H1 (cell line): ENCODE measurements around the gene CAPN10. TPM values are rescaled to one million over a fixed set of nuclear protein-coding genes. Genes with fewer than 3 reads are reported as not detected.

Experiments
- CTCF ChIA-PET: fragments of 300-600 bp; sonication (Branson Sonifier 250); formaldehyde crosslinking; loops from one replicate; lab custom pipeline; 2021; ENCODE audit not compliant: partially characterized antibody; lab: Charles Lee
- POLR2A ChIA-PET: fragments of 300-600 bp; sonication (Branson Sonifier 250); formaldehyde crosslinking; loops from one replicate; lab custom pipeline; 2021; ENCODE audit warnings: inconsistent platforms; ENCODE audit not compliant: partially characterized antibody; lab: Charles Lee
- DNase-seq, 2 experiments: peaks; one replicate each; pipeline versions ENCODE4 v3.0.0 to v3.0.0-alpha.2; 2010 to 2022; ENCODE audit warnings: low spot score in 2 of 2, low read depth in 1 of 2, mixed read lengths in 1 of 2
- FAIRE-seq: peaks from 2 replicates; lab custom pipeline; 2011; peaks lifted over from hg19 to GRCh38; lab: Jason Lieb, UNC
- H2AFZ ChIP-seq: 2 replicates; pipeline ENCODE4 v1.8.1; 2012; ENCODE audit warnings: low read length, inconsistent platforms
- H2AK5ac ChIP-seq: 2 replicates; pipeline ENCODE4 v1.6.1; 2013; ENCODE audit warnings: low read depth, low read length
- H2BK120ac ChIP-seq: replicated peaks from 2 replicates; pipeline ENCODE3; 2013; ENCODE audit warnings: low read depth, low read length, inconsistent platforms
- H2BK12ac ChIP-seq: 2 replicates; pipeline ENCODE4 v1.6.1; 2013; ENCODE audit warnings: low read depth, low read length
- H2BK15ac ChIP-seq: 2 replicates; pipeline ENCODE4 v1.6.1; 2013; ENCODE audit warnings: low read length
- H2BK20ac ChIP-seq: 2 replicates; pipeline ENCODE4 v1.6.1; 2013; ENCODE audit warnings: low read length
- H2BK5ac ChIP-seq: 2 replicates; pipeline ENCODE4 v1.6.1; 2013; ENCODE audit warnings: low read depth, low read length
- H3K14ac ChIP-seq: 2 replicates; pipeline ENCODE4 v1.6.1; 2013; ENCODE audit warnings: inconsistent platforms; ENCODE audit not compliant: insufficient read length
- H3K18ac ChIP-seq: 2 replicates; pipeline ENCODE4 v1.6.1; 2013; ENCODE audit warnings: low read length; ENCODE audit errors: extremely low read depth
- H3K23ac ChIP-seq: 2 replicates; pipeline ENCODE4 v1.6.1; 2013; ENCODE audit warnings: inconsistent platforms; ENCODE audit not compliant: insufficient read length
- H3K23me2 ChIP-seq: 2 replicates; pipeline ENCODE4 v1.6.1; 2013; ENCODE audit warnings: low read depth, low read length
- H3K27ac ChIP-seq: 2 replicates; pipeline ENCODE4 v1.6.1; 2011; ENCODE audit warnings: low read depth, low read length, inconsistent platforms
- H3K27me3 ChIP-seq, 4 experiments: replicated peaks in 1 of 4; 1 replicate in 1 of 4; 2 replicates in 3 of 4; pipeline versions ENCODE4 v1.6.1 to v1.8.1; 2011 to 2013; ENCODE audit warnings: low read length in 3 of 4, mild to moderate bottlenecking in 3 of 4, inconsistent platforms in 2 of 4, mixed read lengths in 2 of 4, moderate library complexity in 1 of 4; ENCODE audit not compliant: control insufficient read depth in 3 of 4, insufficient read depth in 3 of 4; ENCODE audit errors: extremely low read depth in 1 of 4
- H3K36me3 ChIP-seq, 4 experiments: 2 replicates each; pipeline versions ENCODE4 v1.6.1 to v1.8.1; 2011 to 2013; ENCODE audit warnings: mild to moderate bottlenecking in 4 of 4, low read length in 3 of 4, moderate library complexity in 2 of 4, control low read depth in 1 of 4, inconsistent platforms in 1 of 4; ENCODE audit not compliant: insufficient read depth in 4 of 4, control insufficient read depth in 2 of 4
- H3K4ac ChIP-seq: replicated peaks from 2 replicates; pipeline ENCODE3; 2013; ENCODE audit warnings: low read length, low read depth, mixed read lengths, inconsistent platforms; ENCODE audit not compliant: insufficient read length
- H3K4me1 ChIP-seq, 4 experiments: replicated peaks in 1 of 4; 1 replicate in 1 of 4; 2 replicates in 3 of 4; pipeline versions ENCODE4 v1.6.1 to v1.8.1; 2011 to 2013; ENCODE audit warnings: low read length in 3 of 4, inconsistent platforms in 2 of 4, mixed read lengths in 1 of 4; ENCODE audit not compliant: insufficient read depth in 4 of 4, control insufficient read depth in 3 of 4
- H3K4me2 ChIP-seq, 2 experiments: 2 replicates each; pipeline versions ENCODE4 v1.6.1 to v1.8.1; 2011 to 2013; ENCODE audit warnings: low read depth in 2 of 2, low read length in 2 of 2, control low read depth in 1 of 2, inconsistent platforms in 1 of 2, mild to moderate bottlenecking in 1 of 2; ENCODE audit not compliant: insufficient read depth in 1 of 2
- H3K4me3 ChIP-seq, 4 experiments: fragments of 200-600, 300-600 bp in 1 of 4; sonication (generic), shearing (Covaris generic), sonication (Bioruptor Twin) in 1 of 4; 2 replicates each; pipeline versions ENCODE4 v1.5.1 to v1.8.1; 2011 to 2016; ENCODE audit warnings: low read length in 4 of 4, low read depth in 3 of 4, control low read depth in 2 of 4, inconsistent platforms in 2 of 4, mild to moderate bottlenecking in 2 of 4, mixed read lengths in 1 of 4, moderate library complexity in 1 of 4; ENCODE audit not compliant: insufficient read depth in 2 of 4; ENCODE audit errors: extremely low read depth in 1 of 4
- H3K56ac ChIP-seq: replicated peaks from 2 replicates; pipeline ENCODE3; 2013; ENCODE audit warnings: low read depth, mild to moderate bottlenecking, mixed read lengths, low read length, inconsistent platforms; ENCODE audit not compliant: insufficient read length
- H3K79me1 ChIP-seq: 2 replicates; pipeline ENCODE4 v1.6.1; 2013; ENCODE audit warnings: low read depth, low read length, control low read depth
- H3K79me2 ChIP-seq, 2 experiments: 2 replicates each; pipeline versions ENCODE4 v1.6.1 to v1.8.1; 2012 to 2013; ENCODE audit warnings: low read length in 2 of 2, mild to moderate bottlenecking in 2 of 2, inconsistent platforms in 1 of 2; ENCODE audit not compliant: insufficient read depth in 2 of 2, control insufficient read depth in 1 of 2
- H3K9ac ChIP-seq, 4 experiments: replicated peaks in 1 of 4; 1 replicate in 1 of 4; 2 replicates in 3 of 4; pipeline versions ENCODE4 v1.6.1 to v1.8.1; 2011 to 2013; ENCODE audit warnings: low read depth in 3 of 4, low read length in 3 of 4, control low read depth in 2 of 4, mild to moderate bottlenecking in 2 of 4, moderate library complexity in 2 of 4, inconsistent platforms in 1 of 4; ENCODE audit errors: extremely low read depth in 1 of 4
- H3K9me3 ChIP-seq, 2 experiments: 2 replicates each; pipeline versions ENCODE4 v1.6.1 to v1.8.1; 2012 to 2013; ENCODE audit warnings: mild to moderate bottlenecking in 2 of 2, moderate library complexity in 2 of 2, control low read depth in 1 of 2, inconsistent platforms in 1 of 2, low read depth in 1 of 2, low read length in 1 of 2, mixed read lengths in 1 of 2; ENCODE audit not compliant: insufficient read depth in 2 of 2
- H4K20me1 ChIP-seq, 2 experiments: replicated peaks in 1 of 2; 2 replicates each; pipeline versions ENCODE3 to v1.8.1; 2011 to 2013; ENCODE audit warnings: inconsistent platforms in 2 of 2, low read length in 2 of 2, mild to moderate bottlenecking in 1 of 2; ENCODE audit not compliant: insufficient read depth in 2 of 2, control insufficient read depth in 1 of 2
- H4K5ac ChIP-seq: 2 replicates; pipeline ENCODE4 v1.6.1; 2013; ENCODE audit warnings: low read length, low read depth, mixed read lengths, inconsistent platforms; ENCODE audit not compliant: insufficient read length
- H4K8ac ChIP-seq: 2 replicates; pipeline ENCODE4 v1.8.0; 2013; ENCODE audit warnings: mild to moderate bottlenecking, moderate library complexity, low read length, inconsistent platforms; ENCODE audit not compliant: insufficient read depth; ENCODE audit errors: extremely low read depth
- H4K91ac ChIP-seq: replicated peaks from 2 replicates; pipeline ENCODE3; 2013; ENCODE audit warnings: low read length, mixed read lengths, inconsistent platforms; ENCODE audit not compliant: insufficient read length
- BCL11A ChIP-seq, 2 experiments: IDR thresholded peaks; one replicate each; pipeline ENCODE4 v1.6.1; 2011; ENCODE audit warnings: low read depth in 2 of 2, low read length in 2 of 2, mild to moderate bottlenecking in 2 of 2
- CHD1 ChIP-seq: IDR thresholded peaks from 2 replicates; pipeline ENCODE4 v1.6.1; 2012; ENCODE audit warnings: low read depth, low read length, improper control_type of control experiment
- CTBP2 ChIP-seq: IDR thresholded peaks from 2 replicates; pipeline ENCODE4 v1.7.0; 2011; ENCODE audit warnings: borderline replicate concordance, mild to moderate bottlenecking, moderate library complexity, mixed read lengths, low read length; ENCODE audit not compliant: insufficient read depth, insufficient read length
- EP300 ChIP-seq, 2 experiments: IDR thresholded peaks; 1 replicate in 1 of 2; 2 replicates in 1 of 2; pipeline ENCODE4 v1.6.1; 2011 to 2012; ENCODE audit warnings: low read depth in 2 of 2, low read length in 2 of 2, mild to moderate bottlenecking in 2 of 2, borderline replicate concordance in 1 of 2, inconsistent platforms in 1 of 2, moderate library complexity in 1 of 2
- SIN3A ChIP-seq, 2 experiments: IDR thresholded peaks in 1 of 2; conservative IDR thresholded peaks in 1 of 2; 2 replicates each; pipeline ENCODE4 v1.6.1; 2011 to 2012; ENCODE audit warnings: low read length in 2 of 2, improper control_type of control experiment in 1 of 2, low read depth in 1 of 2, mild to moderate bottlenecking in 1 of 2
- SP2 ChIP-seq: IDR thresholded peaks from 2 replicates; pipeline ENCODE4 v1.6.1; 2012; ENCODE audit warnings: mild to moderate bottlenecking, low read length, inconsistent platforms
- SP4 ChIP-seq: IDR thresholded peaks from 2 replicates; pipeline ENCODE4 v1.6.1; 2012; ENCODE audit warnings: low read length, inconsistent platforms
- SRF ChIP-seq: IDR thresholded peaks from 2 replicates; pipeline ENCODE4 v1.6.1; 2011; ENCODE audit warnings: mild to moderate bottlenecking, low read depth, low read length, moderate library complexity
- WGBS, 2 experiments: shearing (Covaris generic) in 1 of 2; methylation state at CpG; one replicate each; pipeline versions ENCODE4 v1.1.6 to v1.1.7; 2013 to 2015; ENCODE audit warnings: low lambda C conversion rate in 2 of 2, mixed read lengths in 2 of 2, inconsistent platforms in 1 of 2, low coverage in 1 of 2, missing lambda C conversion rate in 1 of 2; ENCODE audit not compliant: insufficient replicate concordance in 2 of 2, insufficient coverage in 1 of 2, insufficient read length in 1 of 2; ENCODE audit errors: extremely low coverage in 1 of 2, missing lambda C conversion rate in 1 of 2; 5-methylcytosine and 5-hydroxymethylcytosine counted together
- polyA plus RNA-seq, 7 experiments: library from polyadenylated mRNA; depleted of rRNA in 3 of 7; stranded (reverse) in 5 of 7; unstranded in 2 of 7; fragments of >200 nt in 5 of 7; fragments of 200-250 nt in 2 of 7; gene quantifications; 1 replicate in 5 of 7; 2 replicates in 1 of 7; 4 replicates in 1 of 7; pipeline versions ENCODE4 v1.2.1 to v1.2.3, GENCODE V29; 2011 to 2013; ENCODE audit warnings: missing spikeins in 2 of 7, mixed read lengths in 2 of 7
- total RNA-seq: library from RNA; stranded (reverse); fragmentation: NEBNext Ultra II Directional; extraction: Animal tissue kit (Norgen Biotek cat#: 25700); gene quantifications from 2 replicates; pipeline ENCODE4 v1.2.1, GENCODE V29; 2021
- TF ChIP-seq, protein P1 (sequence below), 3 experiments: IDR thresholded peaks; 1 replicate in 2 of 3; 2 replicates in 1 of 3; pipeline versions ENCODE4 v1.5.1 to v1.6.1; 2011; ENCODE audit warnings: low read length in 3 of 3, mild to moderate bottlenecking in 3 of 3, inconsistent platforms in 2 of 3, low read depth in 1 of 3, moderate library complexity in 1 of 3; ENCODE audit not compliant: insufficient read depth in 1 of 3; ENCODE audit errors: control extremely low read depth in 1 of 3

CAPN10 gene
- total and polyA plus RNA-seq, 2 of the 8 experiments (the other 6 are each of a cell fraction or from before 2014, with no cell fraction given) = 30.7 to 39.8 TPM

DNA sequence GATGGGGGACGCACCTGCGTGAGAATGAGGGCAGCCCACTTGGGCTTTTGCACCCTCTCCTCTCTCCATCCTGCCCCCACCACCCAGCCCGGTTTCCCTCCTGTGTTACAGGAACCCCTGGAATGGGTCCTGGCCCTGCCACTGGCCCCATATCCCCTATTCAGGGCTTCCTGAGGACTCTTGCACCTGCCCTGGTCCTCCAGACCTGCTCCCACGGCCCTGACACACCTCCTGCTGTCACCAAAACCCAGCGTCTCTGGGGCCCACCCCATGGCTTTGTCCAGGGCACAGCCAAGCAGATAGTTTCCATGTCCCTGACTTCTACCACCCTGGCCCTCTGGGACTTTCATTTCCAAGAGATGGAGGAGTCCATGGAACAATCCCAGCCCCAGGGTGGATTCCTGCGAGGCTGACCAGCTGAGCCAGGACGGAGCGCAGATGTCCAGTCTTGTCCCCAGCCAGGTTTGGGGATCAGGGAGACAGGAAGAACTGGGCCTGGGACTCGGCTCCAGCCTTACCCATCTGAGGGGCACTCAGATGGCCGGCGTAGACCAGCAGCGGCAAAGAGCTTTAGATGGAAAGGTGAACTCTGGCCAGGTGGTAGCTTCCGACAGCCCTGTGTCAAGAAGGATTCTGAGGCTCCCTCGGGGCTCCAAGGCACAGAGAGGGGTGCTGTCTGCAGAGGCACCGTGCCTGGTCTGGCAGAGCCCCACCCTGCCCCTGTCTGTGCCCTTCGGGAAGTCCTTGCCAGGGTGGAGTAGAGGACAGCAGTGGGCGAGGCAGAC is 50.8 kb downstream of the CAPN10 start:
- Histone ChIP-seq H2AFZ (no peak overlapping the region), H4K8ac (no peak overlapping the region), H2BK20ac (no peak overlapping the region), H3K36me3 (no peaks in the 10 kb centered on the region), H3K9me3 (peaks cover 25 to 42% of the 10 kb centered on the region in 2 experiments), H2BK15ac (no peak overlapping the region), H3K27me3 (no peaks in the 10 kb centered on the region; a peak in 1 of 7 replicates), H3K9ac (no peak overlapping the region), H3K4me2 (no peak overlapping the region), H3K56ac (no peak overlapping the region), H3K23ac (no peak overlapping the region), H3K4ac (no peak overlapping the region), H3K4me1 (no peaks in the 10 kb centered on the region; a peak in 1 of 7 replicates), H4K5ac (no peak overlapping the region), H3K18ac (no peak overlapping the region), H3K79me1 (no peaks in the 10 kb centered on the region), H2BK120ac (no peak overlapping the region), H3K4me3 (no peak overlapping the region), H3K79me2 (no peaks in the 10 kb centered on the region), H4K91ac (no peak overlapping the region), H4K20me1 (no peaks in the 10 kb centered on the region), H3K14ac (no peak overlapping the region), H3K23me2 (no peaks in the 10 kb centered on the region), H2BK12ac (no peak overlapping the region), H2BK5ac (no peak overlapping the region), H3K27ac (no peak overlapping the region), H2AK5ac (no peak overlapping the region)
- CTCF ChIA-PET = interaction anchor here (1.3 kb wide), 1 partner anchor 10 kb away, joined by 4 read pairs; no protein-coding TSS in a partner anchor
- FAIRE-seq = no peak
- 83% methylated on average over 15 of the region's 17 CpGs; no CpG with 5 or more reads in 1 of the 2 experiments for WGBS, 2 experiments
- POLR2A ChIA-PET = interaction anchor here (0.7 kb wide), 1 partner anchor 14 kb away, joined by 3 read pairs; no protein-coding TSS in a partner anchor
- DNase-seq = no peak
- no peak for TF ChIP-seq SP4
- no peak for TF ChIP-seq CHD1
- TF ChIP-seq, protein P1, sequence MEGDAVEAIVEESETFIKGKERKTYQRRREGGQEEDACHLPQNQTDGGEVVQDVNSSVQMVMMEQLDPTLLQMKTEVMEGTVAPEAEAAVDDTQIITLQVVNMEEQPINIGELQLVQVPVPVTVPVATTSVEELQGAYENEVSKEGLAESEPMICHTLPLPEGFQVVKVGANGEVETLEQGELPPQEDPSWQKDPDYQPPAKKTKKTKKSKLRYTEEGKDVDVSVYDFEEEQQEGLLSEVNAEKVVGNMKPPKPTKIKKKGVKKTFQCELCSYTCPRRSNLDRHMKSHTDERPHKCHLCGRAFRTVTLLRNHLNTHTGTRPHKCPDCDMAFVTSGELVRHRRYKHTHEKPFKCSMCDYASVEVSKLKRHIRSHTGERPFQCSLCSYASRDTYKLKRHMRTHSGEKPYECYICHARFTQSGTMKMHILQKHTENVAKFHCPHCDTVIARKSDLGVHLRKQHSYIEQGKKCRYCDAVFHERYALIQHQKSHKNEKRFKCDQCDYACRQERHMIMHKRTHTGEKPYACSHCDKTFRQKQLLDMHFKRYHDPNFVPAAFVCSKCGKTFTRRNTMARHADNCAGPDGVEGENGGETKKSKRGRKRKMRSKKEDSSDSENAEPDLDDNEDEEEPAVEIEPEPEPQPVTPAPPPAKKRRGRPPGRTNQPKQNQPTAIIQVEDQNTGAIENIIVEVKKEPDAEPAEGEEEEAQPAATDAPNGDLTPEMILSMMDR (IDR thresholded peaks at IDR 0.05; ENCODE audit: control extremely low read depth in 1 of 3, insufficient read depth in 1 of 3, low read depth in 1 of 3, low read length in 3 of 3) = no peak
- no peak for TF ChIP-seq SP2
- no peak for TF ChIP-seq SIN3A (conservative IDR thresholded peaks at IDR 0.05 in 1 of 2, IDR thresholded peaks at IDR 0.05 in 1 of 2; ENCODE audit: low read depth in 1 of 2, low read length in 2 of 2)
- TF ChIP-seq CTBP2 = no peak
- TF ChIP-seq BCL11A (IDR thresholded peaks at IDR 0.05; ENCODE audit: low read depth in 2 of 2, low read length in 2 of 2) = no peak
- no peak for TF ChIP-seq SRF
- no peak for TF ChIP-seq EP300 (IDR thresholded peaks at IDR 0.05; ENCODE audit: borderline replicate concordance in 1 of 2, low read depth in 2 of 2, low read length in 2 of 2)
